ENCODE results near the gene CDH26. TPM values are rescaled to one million over a fixed set of nuclear protein-coding genes. Genes with fewer than 3 reads are reported as not detected.

CDH26 gene
- total RNA-seq, 2 experiments from 2014 or later, result 0.75 to 1.1 TPM

DNA sequence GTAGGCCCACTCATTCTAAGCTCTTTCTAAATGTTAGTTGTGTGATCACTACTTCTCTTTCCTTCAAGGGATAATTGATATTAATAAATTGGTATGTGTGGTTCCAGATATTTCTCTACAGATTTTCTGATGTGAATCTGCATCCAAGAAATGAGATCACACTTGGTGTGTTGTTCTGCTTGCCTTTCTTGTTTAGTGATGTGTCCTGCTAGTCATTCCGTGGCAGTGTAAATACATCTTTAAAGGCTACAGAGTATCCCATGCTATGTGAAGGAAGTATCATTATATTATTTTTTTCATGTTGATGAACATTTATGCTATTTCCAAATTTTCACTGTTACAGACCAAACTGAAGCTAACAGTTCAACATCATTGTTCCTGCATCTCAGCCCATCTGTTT, 13.2 kb downstream of the CDH26 start:
- Mint-ChIP-seq H3K4me1 (ENCODE audit: low read depth) (no peaks in the 10 kb centered on the region), H3K9me3 (no peaks in the 10 kb centered on the region), H3K4me3 (no peak overlapping the region), H3K27me3 (no peaks in the 10 kb centered on the region), H3K27ac (no peak overlapping the region), H3K36me3 (ENCODE audit: low read depth) (no peaks in the 10 kb centered on the region)
- Histone ChIP-seq H3K27me3 (ENCODE audit: control insufficient read depth in 1 of 2, insufficient read depth in 2 of 2, low read length in 2 of 2) (no peaks in the 10 kb centered on the region), H3K4me3 (ENCODE audit: low read length) (no peak overlapping the region), H3K9me3 (ENCODE audit: control insufficient read depth in 1 of 2, insufficient read depth in 1 of 2, low read length in 2 of 2) (no peaks in the 10 kb centered on the region), H3K27ac (ENCODE audit: low read depth in 1 of 2, low read length in 2 of 2) (no peak overlapping the region), H3K36me3 (ENCODE audit: insufficient read depth, low read length) (no peaks in the 10 kb centered on the region), H3K4me1 (ENCODE audit: insufficient read depth, low read length) (no peaks in the 10 kb centered on the region)
- DNase-seq (no peak), ATAC-seq (ENCODE audit: poor library complexity) (no peak)
- TF ChIP-seq, protein P1, sequence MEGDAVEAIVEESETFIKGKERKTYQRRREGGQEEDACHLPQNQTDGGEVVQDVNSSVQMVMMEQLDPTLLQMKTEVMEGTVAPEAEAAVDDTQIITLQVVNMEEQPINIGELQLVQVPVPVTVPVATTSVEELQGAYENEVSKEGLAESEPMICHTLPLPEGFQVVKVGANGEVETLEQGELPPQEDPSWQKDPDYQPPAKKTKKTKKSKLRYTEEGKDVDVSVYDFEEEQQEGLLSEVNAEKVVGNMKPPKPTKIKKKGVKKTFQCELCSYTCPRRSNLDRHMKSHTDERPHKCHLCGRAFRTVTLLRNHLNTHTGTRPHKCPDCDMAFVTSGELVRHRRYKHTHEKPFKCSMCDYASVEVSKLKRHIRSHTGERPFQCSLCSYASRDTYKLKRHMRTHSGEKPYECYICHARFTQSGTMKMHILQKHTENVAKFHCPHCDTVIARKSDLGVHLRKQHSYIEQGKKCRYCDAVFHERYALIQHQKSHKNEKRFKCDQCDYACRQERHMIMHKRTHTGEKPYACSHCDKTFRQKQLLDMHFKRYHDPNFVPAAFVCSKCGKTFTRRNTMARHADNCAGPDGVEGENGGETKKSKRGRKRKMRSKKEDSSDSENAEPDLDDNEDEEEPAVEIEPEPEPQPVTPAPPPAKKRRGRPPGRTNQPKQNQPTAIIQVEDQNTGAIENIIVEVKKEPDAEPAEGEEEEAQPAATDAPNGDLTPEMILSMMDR (IDR thresholded peaks at IDR 0.05), result no peak
- ChIA-PET CTCF (no interaction called here), POLR2A (no interaction called here)
- intact Hi-C loops (cut with DNase I, micrococcal nuclease), result no loop called here

DNA sequence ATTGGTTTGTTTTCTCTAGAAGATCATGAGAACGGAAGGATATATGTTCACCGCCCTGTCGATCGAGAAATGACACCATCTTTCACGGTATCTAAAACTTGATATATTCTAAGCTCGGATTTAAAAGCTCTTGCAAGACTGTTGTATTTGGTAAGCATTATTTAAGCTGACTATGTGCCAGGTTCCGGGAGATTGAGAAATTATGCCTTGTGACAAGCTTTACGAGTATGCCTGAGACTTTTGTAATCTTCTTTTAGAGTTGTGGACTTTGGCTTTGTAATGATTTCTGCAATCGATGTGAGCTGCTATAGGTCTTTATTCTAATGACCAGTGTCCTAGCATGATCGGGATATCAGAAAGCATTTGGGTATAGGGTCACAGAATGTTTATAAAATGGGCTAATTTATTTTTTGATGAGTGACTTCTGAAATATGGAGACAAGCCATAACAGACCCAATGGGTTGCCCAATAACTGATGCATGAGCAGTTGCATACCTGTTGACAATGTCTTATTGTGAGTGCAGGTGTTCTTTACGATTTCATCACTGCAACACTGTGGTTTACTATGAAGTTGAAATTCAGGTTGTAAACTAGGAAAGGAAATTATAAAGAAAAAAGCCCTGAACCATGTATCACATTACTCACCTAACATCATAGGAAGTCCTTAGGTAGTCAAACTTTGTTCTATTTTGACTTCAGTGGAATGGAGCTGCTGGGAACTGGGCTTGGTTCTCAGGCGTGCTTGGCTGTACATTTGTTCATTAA, 14.0 kb downstream of the CDH26 start:
- Histone ChIP-seq H3K9me3 (ENCODE audit: control insufficient read depth in 1 of 2, insufficient read depth in 1 of 2, low read length in 2 of 2) (no peaks in the 10 kb centered on the region), H3K27ac (ENCODE audit: low read depth in 1 of 2, low read length in 2 of 2) (no peak overlapping the region), H3K4me3 (ENCODE audit: low read length) (no peak overlapping the region), H3K36me3 (ENCODE audit: insufficient read depth, low read length) (no peaks in the 10 kb centered on the region), H3K27me3 (ENCODE audit: control insufficient read depth in 1 of 2, insufficient read depth in 2 of 2, low read length in 2 of 2) (no peaks in the 10 kb centered on the region), H3K4me1 (ENCODE audit: insufficient read depth, low read length) (no peaks in the 10 kb centered on the region)
- POLR2A ChIA-PET, result no interaction called here
- intact Hi-C loops (cut with DNase I, micrococcal nuclease), result no loop called here
- Mint-ChIP-seq H3K27me3 (no peaks in the 10 kb centered on the region), H3K36me3 (ENCODE audit: low read depth) (no peaks in the 10 kb centered on the region), H3K9me3 (no peaks in the 10 kb centered on the region), H3K4me1 (ENCODE audit: low read depth) (no peaks in the 10 kb centered on the region), H3K4me3 (no peak overlapping the region), H3K27ac (no peak overlapping the region)
- TF ChIP-seq, protein P1 (IDR thresholded peaks at IDR 0.05), result no peak
- ATAC-seq (ENCODE audit: poor library complexity) (no peak), DNase-seq (no peak)
- CTCF ChIA-PET, result no interaction called here

DNA sequence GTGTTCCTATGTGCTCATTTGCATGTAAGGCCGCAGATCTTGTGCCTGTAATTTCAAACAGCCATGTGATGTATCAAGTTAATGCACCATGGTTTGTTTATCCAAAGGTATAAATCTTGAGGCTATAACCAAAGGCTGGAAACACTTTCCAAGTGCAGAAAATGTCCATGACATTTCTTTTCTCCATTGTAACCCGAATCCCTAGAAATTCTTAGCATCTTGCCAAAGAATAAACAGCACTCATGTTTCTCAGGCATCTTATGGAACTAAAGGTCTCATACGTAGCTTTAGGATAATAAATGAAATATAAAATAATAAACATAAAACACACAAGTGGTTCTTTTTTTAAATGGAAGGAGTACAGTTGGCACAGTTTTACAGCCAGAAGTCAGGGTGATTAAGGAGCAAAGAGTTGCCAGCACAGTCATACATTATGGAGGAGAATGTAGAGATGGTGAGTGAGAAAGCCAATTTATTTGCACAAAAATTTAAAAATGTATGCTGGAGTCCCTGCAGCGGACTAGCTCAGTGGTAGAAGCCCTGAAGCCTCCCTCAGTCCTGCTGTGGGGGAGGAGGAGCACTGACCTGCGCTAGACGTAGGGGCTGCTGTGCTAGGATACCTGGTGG, 18.0 kb downstream of the CDH26 start:
- no peak overlapping the region for H3K4me3 ChIP-seq (ENCODE audit: low read length)
- TF ChIP-seq, protein P1 (IDR thresholded peaks at IDR 0.05), result no peak
- no peak overlapping the region for H3K27ac Mint-ChIP-seq
- intact Hi-C loops (cut with DNase I, micrococcal nuclease), result no loop called here
- no peaks in the 10 kb centered on the region for H3K36me3 ChIP-seq (ENCODE audit: insufficient read depth, low read length)
- H3K27me3 Mint-ChIP-seq, result no peaks in the 10 kb centered on the region
- H3K27ac ChIP-seq (ENCODE audit: low read depth in 1 of 2, low read length in 2 of 2), result no peak overlapping the region
- ATAC-seq (ENCODE audit: poor library complexity) (no peak), DNase-seq (no peak)
- CTCF ChIA-PET, result no interaction called here
- POLR2A ChIA-PET, result no interaction called here
- H3K4me3 Mint-ChIP-seq, result no peak overlapping the region
- H3K9me3 ChIP-seq (ENCODE audit: control insufficient read depth in 1 of 2, insufficient read depth in 1 of 2, low read length in 2 of 2), result no peaks in the 10 kb centered on the region
- H3K9me3 Mint-ChIP-seq, result no peaks in the 10 kb centered on the region
- no peaks in the 10 kb centered on the region for H3K4me1 Mint-ChIP-seq (ENCODE audit: low read depth)
- no peaks in the 10 kb centered on the region for H3K27me3 ChIP-seq (ENCODE audit: control insufficient read depth in 1 of 2, insufficient read depth in 2 of 2, low read length in 2 of 2)
- H3K4me1 ChIP-seq (ENCODE audit: insufficient read depth, low read length), result no peaks in the 10 kb centered on the region
- H3K36me3 Mint-ChIP-seq (ENCODE audit: low read depth), result no peaks in the 10 kb centered on the region
